Activated CD8-positive, alpha-beta memory T cell treated with anti-CD3 and anti-CD28 coated beads, Interleukin-2, amount 10 ng/mL, durations not matched to agents 7 days and 5 days (primary cell): ENCODE results near the gene TNFRSF1A. TPM values are rescaled to one million over a fixed set of nuclear protein-coding genes. Genes with fewer than 3 reads are reported as not detected.

Source experiments
- ATAC-seq: fragments of 150-1000 bp; cut with Tn5 transposase; one replicate; pipeline ENCODE4 v1.10.0; 2021; ENCODE audit warnings: moderate library complexity
- CTCF ChIA-PET: fragments of 350-600 bp; sonication (Branson Sonifier 250); formaldehyde crosslinking; loops from one replicate; lab custom pipeline; 2021; ENCODE audit warnings: antibody characterized with exemption; lab: Charles Lee
- DNase-seq: peaks from one replicate; pipeline ENCODE4 v3.0.0-alpha.2; 2020
- H3K27ac Mint-ChIP-seq: one replicate; pipeline ENCODE4 v1.8.0; 2021; ENCODE audit warnings: mild to moderate bottlenecking, mixed read lengths
- H3K27me3 Mint-ChIP-seq: one replicate; pipeline ENCODE4 v1.8.0; 2021; ENCODE audit warnings: mixed read lengths
- H3K36me3 Mint-ChIP-seq: one replicate; pipeline ENCODE4 v1.8.0; 2021; ENCODE audit warnings: mild to moderate bottlenecking, mixed read lengths
- H3K4me1 Mint-ChIP-seq: one replicate; pipeline ENCODE4 v1.8.0; 2021; ENCODE audit warnings: mixed read lengths
- H3K4me3 Mint-ChIP-seq: one replicate; pipeline ENCODE4 v1.8.0; 2021; ENCODE audit warnings: mild to moderate bottlenecking, moderate library complexity, mixed read lengths
- H3K9me3 Mint-ChIP-seq: one replicate; pipeline ENCODE4 v1.8.0; 2022; ENCODE audit warnings: low read depth, mixed read lengths
- total RNA-seq, 2 experiments: library from RNA; stranded (reverse); gene quantifications; one replicate each; pipeline ENCODE4 v1.2.3, GENCODE V29; 2021

TNFRSF1A gene
- total RNA-seq, 2 experiments from 2014 or later: 63.3 to 71.5 TPM

- H3K4me3 Mint-ChIP-seq: no peak overlapping the region
- H3K4me1 Mint-ChIP-seq: peaks cover 23% of the 10 kb centered on the region
- H3K9me3 Mint-ChIP-seq: no peaks in the 10 kb centered on the region
- DNase-seq: no peak
- peaks cover 34% of the 10 kb centered on the region for H3K27me3 Mint-ChIP-seq
- H3K36me3 Mint-ChIP-seq: no peaks in the 10 kb centered on the region
- CTCF ChIA-PET: interaction anchor here (1.0 kb wide), 1 partner anchor 11 kb away, joined by 3 read pairs; no protein-coding TSS in a partner anchor
- H3K27ac Mint-ChIP-seq: no peak overlapping the region
- ATAC-seq: no peak
Measured at GRCh38 chr12:6378709-6379472, 37.0 kb upstream of the TNFRSF1A start.

- H3K27me3 Mint-ChIP-seq: peaks cover 28% of the 10 kb centered on the region
- no peak overlapping the region for H3K27ac Mint-ChIP-seq
- no peak for ATAC-seq
- peaks cover 30% of the 10 kb centered on the region for H3K4me1 Mint-ChIP-seq
- CTCF ChIA-PET: interaction anchor here (0.7 to 1.2 kb wide), 4 partner anchors 10 to 44 kb away, joined by 3 to 6 read pairs (median 3); no protein-coding TSS in a partner anchor
- no peak overlapping the region for H3K4me3 Mint-ChIP-seq
- H3K9me3 Mint-ChIP-seq: no peaks in the 10 kb centered on the region
- H3K36me3 Mint-ChIP-seq: no peaks in the 10 kb centered on the region
- no peak for DNase-seq
Measured at GRCh38 chr12:6377667-6377994, 35.8 kb upstream of the TNFRSF1A start.

- ATAC-seq: peak; percentile 51
- DNase-seq: peak; percentile 48
- CTCF ChIA-PET: interaction anchor here (0.7 to 1.2 kb wide), 4 partner anchors 9 to 43 kb away, joined by 3 to 6 read pairs (median 3); no protein-coding TSS in a partner anchor
- H3K36me3 Mint-ChIP-seq: no peaks in the 10 kb centered on the region
- H3K27me3 Mint-ChIP-seq: peaks cover 22% of the 10 kb centered on the region
- peaks cover 35% of the 10 kb centered on the region for H3K4me1 Mint-ChIP-seq
- peak overlapping the region; percentile 30 for H3K4me3 Mint-ChIP-seq
- H3K27ac Mint-ChIP-seq: peak overlapping the region; percentile 51
- H3K9me3 Mint-ChIP-seq: no peaks in the 10 kb centered on the region
Measured at GRCh38 chr12:6376870-6377666, 35.2 kb upstream of the TNFRSF1A start.

- ATAC-seq (peak; percentile 61), DNase-seq (no peak)
- peak overlapping the region; percentile 30 for H3K4me3 Mint-ChIP-seq
- H3K27me3 Mint-ChIP-seq: peaks cover 14% of the 10 kb centered on the region
- CTCF ChIA-PET: interaction anchor here (2.0 kb wide), 1 partner anchor 13 kb away, joined by 4 read pairs; no protein-coding TSS in a partner anchor
- H3K9me3 Mint-ChIP-seq: no peaks in the 10 kb centered on the region
- peak overlapping the region; percentile 51 for H3K27ac Mint-ChIP-seq
- peaks cover 36% of the 10 kb centered on the region for H3K4me1 Mint-ChIP-seq
- H3K36me3 Mint-ChIP-seq: no peaks in the 10 kb centered on the region
Measured at GRCh38 chr12:6376079-6376869, 34.4 kb upstream of the TNFRSF1A start.

GRCh38 chr12:6375269-6376078 lies 33.6 kb upstream of the TNFRSF1A start, which contains the start of gene SCNN1A:
SCNN1A (minus strand) TSS chr12:6375563; CDS start chr12:6374783, 780 bp downstream.
- Mint-ChIP-seq H3K36me3 (no peaks in the 10 kb centered on the region), H3K4me3 (peak within 1 kb of the TSS; percentile 30), H3K9me3 (no peaks in the 10 kb centered on the region), H3K4me1 (peaks cover 36% of the 10 kb centered on the region), H3K27me3 (peaks cover 7% of the 10 kb centered on the region), H3K27ac (peak within 1 kb of the TSS; percentile 51)
- no peak for DNase-seq
- no peak for ATAC-seq
- CTCF ChIA-PET: interaction anchor here (1.6 to 2.0 kb wide), 3 partner anchors 12 to 98 kb away, joined by 3 to 9 read pairs (median 4); no protein-coding TSS in a partner anchor

- Mint-ChIP-seq H3K27me3 (peaks cover 2% of the 10 kb centered on the region), H3K9me3 (no peaks in the 10 kb centered on the region), H3K36me3 (no peaks in the 10 kb centered on the region), H3K4me1 (peaks cover 36% of the 10 kb centered on the region), H3K27ac (peak overlapping the region; percentile 45), H3K4me3 (no peak overlapping the region)
- DNase-seq (no peak), ATAC-seq (no peak)
- CTCF ChIA-PET: interaction anchor here (0.9 to 2.0 kb wide), 4 partner anchors 11 to 98 kb away, joined by 3 to 9 read pairs (median 4); no protein-coding TSS in a partner anchor
Measured at GRCh38 chr12:6374786-6375160, 32.9 kb upstream of the TNFRSF1A start.

- DNase-seq: no peak
- CTCF ChIA-PET: interaction anchor here (0.9 to 2.0 kb wide), 5 partner anchors 11 to 97 kb away, joined by 3 to 9 read pairs (median 4); no protein-coding TSS in a partner anchor
- peaks cover 36% of the 10 kb centered on the region for H3K4me1 Mint-ChIP-seq
Measured at GRCh38 chr12:6374028-6374785, 32.3 kb upstream of the TNFRSF1A start.

GRCh38 chr12:6373022-6373787 lies 31.3 kb upstream of the TNFRSF1A start:
- peaks cover 45% of the 10 kb centered on the region for H3K4me1 Mint-ChIP-seq
- DNase-seq (no peak), ATAC-seq (no peak)
- H3K27me3 Mint-ChIP-seq: no peaks in the 10 kb centered on the region
- H3K36me3 Mint-ChIP-seq: no peaks in the 10 kb centered on the region
- H3K9me3 Mint-ChIP-seq: no peaks in the 10 kb centered on the region
- H3K27ac Mint-ChIP-seq: no peak overlapping the region
- H3K4me3 Mint-ChIP-seq: no peak overlapping the region
- CTCF ChIA-PET: interaction anchor here (0.6 to 2.1 kb wide), 6 partner anchors 34 to 312 kb away, joined by 3 to 9 read pairs (median 4); no protein-coding TSS in a partner anchor

More at GRCh38 chr12:6374028-6374785, 32.3 kb upstream of the TNFRSF1A start:
- Mint-ChIP-seq H3K27me3 (no peaks in the 10 kb centered on the region), H3K9me3 (no peaks in the 10 kb centered on the region), H3K27ac (no peak overlapping the region), H3K36me3 (no peaks in the 10 kb centered on the region), H3K4me3 (no peak overlapping the region)
- ATAC-seq: no peak

- Mint-ChIP-seq H3K9me3 (no peaks in the 10 kb centered on the region), H3K27me3 (no peaks in the 10 kb centered on the region), H3K4me3 (no peak overlapping the region), H3K36me3 (no peaks in the 10 kb centered on the region), H3K27ac (peak overlapping the region; percentile 26), H3K4me1 (peaks cover 48% of the 10 kb centered on the region)
- ATAC-seq: no peak
- no peak for DNase-seq
- CTCF ChIA-PET: interaction anchor here (0.6 to 2.1 kb wide), 4 partner anchors 33 to 313 kb away, joined by 3 to 6 read pairs (median 3); no protein-coding TSS in a partner anchor
Measured at GRCh38 chr12:6372403-6373003, 30.6 kb upstream of the TNFRSF1A start.

- no peak overlapping the region for H3K4me3 Mint-ChIP-seq
- peaks cover 39% of the 10 kb centered on the region for H3K4me1 Mint-ChIP-seq
- H3K27ac Mint-ChIP-seq: no peak overlapping the region
- no peak for DNase-seq
- ATAC-seq: no peak
- H3K27me3 Mint-ChIP-seq: no peaks in the 10 kb centered on the region
- H3K36me3 Mint-ChIP-seq: no peaks in the 10 kb centered on the region
- CTCF ChIA-PET: interaction anchor here (1.7 to 2.1 kb wide), 2 partner anchors 32 to 36 kb away, joined by 3 to 6 read pairs; no protein-coding TSS in a partner anchor
- no peaks in the 10 kb centered on the region for H3K9me3 Mint-ChIP-seq
Measured at GRCh38 chr12:6370994-6371754, 29.3 kb upstream of the TNFRSF1A start.
